Gastrocnemius medialis (tissue), 4 donors: ENCODE results near the gene SLC17A4. TPM values are rescaled to one million over a fixed set of nuclear protein-coding genes. Genes with fewer than 3 reads are reported as not detected.

Source experiments
- ATAC-seq, 2 donors: fragments of 150-250 bp; one replicate each; pipeline ENCODE4 v1.9.1; 2016
- DNase-seq, 2 donors: peaks; one replicate each; pipeline ENCODE4 v3.0.0-alpha.2; 2019
- H3K27ac ChIP-seq, 4 donors: fragments of 200-600 bp; sonication (generic); 1 replicate in 1 of 4; 2 replicates in 3 of 4; pipeline ENCODE4 v1.5.1; 2016 to 2018; ENCODE audit warnings: mild to moderate bottlenecking in 2 of 4, moderate library complexity in 1 of 4
- H3K27me3 ChIP-seq, 3 donors: fragments of 200-600 bp; sonication (generic) in 2 of 3; 1 replicate in 1 of 3; 2 replicates in 2 of 3; pipeline versions ENCODE4 v1.5.1 to v1.6.0; 2016 to 2019; ENCODE audit warnings: mild to moderate bottlenecking in 1 of 3, moderate library complexity in 1 of 3
- H3K36me3 ChIP-seq, 2 donors: fragments of 200-600 bp; sonication (generic) in 1 of 2; one replicate each; pipeline ENCODE4 v1.5.1; 2017 to 2018
- H3K4me1 ChIP-seq, 2 donors: fragments of 200-600 bp; sonication (generic) in 1 of 2; one replicate each; pipeline ENCODE4 v1.5.1; 2016 to 2017; ENCODE audit warnings: mild to moderate bottlenecking in 2 of 2
- H3K4me3 ChIP-seq, 4 donors: fragments of 200-600 bp; sonication (generic) in 3 of 4; 1 replicate in 1 of 4; 2 replicates in 3 of 4; pipeline ENCODE4 v1.5.1; 2016 to 2019; ENCODE audit warnings: mild to moderate bottlenecking in 2 of 4
- H3K9me3 ChIP-seq, 3 donors: fragments of 200-600 bp; sonication (generic) in 2 of 3; 1 replicate in 1 of 3; 2 replicates in 2 of 3; pipeline ENCODE4 v1.5.1; 2016 to 2019
- CTCF ChIP-seq, 5 experiments: fragments of 450-650 bp in 3 of 5; fragments of 200-600 bp in 2 of 5; sonication (generic) in 2 of 5; IDR thresholded peaks in 4 of 5; conservative IDR thresholded peaks in 1 of 5; 1 replicate in 4 of 5; 2 replicates in 1 of 5; pipeline ENCODE4 v1.5.1; 2016 to 2019; ENCODE audit warnings: antibody characterized with exemption in 5 of 5, mild to moderate bottlenecking in 3 of 5, moderate library complexity in 3 of 5
- POLR2A ChIP-seq, 2 donors: fragments of 450-650 bp; IDR thresholded peaks; one replicate each; pipeline ENCODE4 v1.6.1; 2017; ENCODE audit warnings: antibody characterized with exemption in 2 of 2, mild to moderate bottlenecking in 2 of 2, moderate library complexity in 2 of 2
- in situ Hi-C, 4 donors: fragments of 200-750 bp; cut with MboI; loops; one replicate each; pipeline versions ENCODE4 v1.15.0 to v1.8.0; 2017; ENCODE audit warnings: low sequenced_read_pairs in 4 of 4
- intact Hi-C: fragments of 100-400 bp; cut with DNase I; formaldehyde crosslinking; loops from one replicate; pipeline ENCODE4 v1.15.1; 2023; ENCODE audit warnings: low total_unique reads
- total RNA-seq, 4 donors: library from RNA; depleted of rRNA; stranded (reverse); fragments of >200 nt; gene quantifications; one replicate each; pipeline versions ENCODE4 v1.1.0 to v1.2.3, GENCODE V29; 2016

The SLC17A4 gene
- total RNA-seq, 4 donors from 2014 or later = 0.12 TPM; not detected in 3

GRCh38 chr6:25714765-25715164 is 39.8 kb upstream of the SLC17A4 start:
- DNase-seq (no peak), ATAC-seq (no peak)
- Histone ChIP-seq H3K27ac (no peak overlapping the region), H3K4me3 (no peak overlapping the region), H3K36me3 (no peaks in the 10 kb centered on the region), H3K27me3 (no peaks in the 10 kb centered on the region), H3K9me3 (no peaks in the 10 kb centered on the region), H3K4me1 (no peaks in the 10 kb centered on the region)
- in situ Hi-C loops (no loop called here), intact Hi-C loops (no loop called here)
- TF ChIP-seq CTCF (IDR thresholded peaks at IDR 0.05 in 4 of 5, conservative IDR thresholded peaks at IDR 0.05 in 1 of 5) (no peak), POLR2A (IDR thresholded peaks at IDR 0.05) (no peak)

DNA sequence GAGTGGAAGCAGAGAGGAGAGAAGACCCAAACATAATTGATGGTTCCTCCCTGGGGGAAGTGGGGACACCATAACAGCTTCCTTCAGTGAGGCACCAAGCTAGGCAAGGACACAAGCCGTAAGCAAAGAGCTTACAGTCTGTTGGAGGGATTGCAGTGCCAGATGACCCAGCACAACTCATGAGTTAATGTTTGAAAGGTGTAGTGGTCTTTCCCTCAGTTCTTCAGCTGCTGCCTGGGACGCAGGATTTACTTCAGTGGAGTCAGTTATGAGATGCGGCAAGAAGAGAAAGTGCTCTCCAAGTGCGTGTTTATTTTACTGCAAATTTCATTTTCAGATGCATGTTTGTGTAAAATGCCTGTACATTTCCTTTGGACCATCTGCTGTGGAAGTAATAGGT is 38.7 kb upstream of the SLC17A4 start:
- H3K9me3 ChIP-seq = no peaks in the 10 kb centered on the region
- H3K4me1 ChIP-seq = no peaks in the 10 kb centered on the region
- TF ChIP-seq CTCF (IDR thresholded peaks at IDR 0.05 in 4 of 5, conservative IDR thresholded peaks at IDR 0.05 in 1 of 5) (no peak), POLR2A (IDR thresholded peaks at IDR 0.05) (no peak)
- no peak for DNase-seq
- H3K27me3 ChIP-seq = no peaks in the 10 kb centered on the region
- no peaks in the 10 kb centered on the region for H3K36me3 ChIP-seq
- no peak overlapping the region for H3K4me3 ChIP-seq
- ATAC-seq = no peak
- intact Hi-C loops = no loop called here
- in situ Hi-C loops = no loop called here
- H3K27ac ChIP-seq = no peak overlapping the region

- Histone ChIP-seq H3K4me1 (no peaks in the 10 kb centered on the region), H3K4me3 (no peak overlapping the region), H3K27me3 (no peaks in the 10 kb centered on the region), H3K9me3 (no peaks in the 10 kb centered on the region), H3K36me3 (no peaks in the 10 kb centered on the region), H3K27ac (no peak overlapping the region)
- TF ChIP-seq POLR2A (IDR thresholded peaks at IDR 0.05) = no peak
- no peak for TF ChIP-seq CTCF (IDR thresholded peaks at IDR 0.05 in 4 of 5, conservative IDR thresholded peaks at IDR 0.05 in 1 of 5)
- DNase-seq (no peak), ATAC-seq (no peak)
- intact Hi-C loops (no loop called here), in situ Hi-C loops (no loop called here)
Measured at GRCh38 chr6:25717866-25718740, 36.4 kb upstream of the SLC17A4 start.

DNA sequence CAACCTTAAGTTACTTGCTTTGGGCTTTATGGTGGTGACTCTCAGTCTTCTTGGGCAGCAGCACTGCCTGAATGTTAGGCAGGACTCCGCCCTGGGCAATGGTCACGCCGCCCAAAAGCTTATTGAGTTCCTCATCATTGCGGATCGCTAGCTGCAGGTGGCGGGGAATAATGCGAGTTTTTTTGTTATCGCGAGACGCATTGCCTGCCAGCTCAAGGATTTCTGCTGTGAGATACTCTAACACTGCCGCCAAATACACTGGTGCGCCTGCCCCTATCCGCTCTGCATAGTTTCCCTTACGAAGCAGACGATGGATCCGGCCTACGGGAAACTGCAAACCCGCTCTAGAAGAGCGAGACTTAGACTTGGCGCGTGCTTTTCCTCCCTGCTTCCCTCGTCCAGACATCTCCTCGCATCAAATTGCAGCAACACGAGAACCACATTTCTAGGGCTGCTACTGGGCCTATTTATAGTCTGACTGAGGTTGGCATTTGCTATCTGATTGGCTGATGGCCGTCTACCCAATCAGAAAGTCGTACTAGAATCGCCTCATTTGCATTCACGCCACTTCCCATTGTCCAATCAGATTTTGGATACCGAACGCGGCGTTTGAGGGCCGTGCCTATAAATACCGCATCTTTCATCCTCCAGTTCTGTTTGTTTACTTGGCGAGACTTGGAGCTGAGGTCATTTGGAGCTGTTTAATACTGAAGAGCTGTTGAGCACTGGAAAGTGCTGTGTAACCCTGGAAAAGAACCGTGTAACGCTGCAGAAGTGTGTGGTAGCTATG is 28.2 kb upstream of the SLC17A4 start:
- H3K27ac ChIP-seq = no peak overlapping the region
- no peak for ATAC-seq

More for the DNA sequence above, 28.2 kb upstream of the SLC17A4 start:
- no peaks in the 10 kb centered on the region for H3K27me3 ChIP-seq
- TF ChIP-seq POLR2A (IDR thresholded peaks at IDR 0.05) = no peak
- TF ChIP-seq CTCF (IDR thresholded peaks at IDR 0.05 in 4 of 5, conservative IDR thresholded peaks at IDR 0.05 in 1 of 5) = no peak
- H3K36me3 ChIP-seq = no peaks in the 10 kb centered on the region
- in situ Hi-C loops = loop anchor here in 1 of 4 donors (10.0 kb wide), 1 partner anchor 278 kb away; no protein-coding TSS in a partner anchor
- H3K4me3 ChIP-seq = no peak overlapping the region
- intact Hi-C loops = loop anchor here (10.0 kb wide), 1 partner anchor 278 kb away; no protein-coding TSS in a partner anchor
- no peaks in the 10 kb centered on the region for H3K4me1 ChIP-seq
- no peak for DNase-seq
- H3K9me3 ChIP-seq = no peaks in the 10 kb centered on the region
